ENCODE results near the gene CASP9.

Gene CASP9

GRCh38 chr1:15524021-15524282 is at the start of gene CASP9:
Gene CASP9 (minus strand): TSS chr1:15524215. CDS start chr1:15524200, 15 bp downstream.
- TF ChIP-seq CTCF (IDR thresholded peaks at IDR 0.05), result no peak

- TF ChIP-seq CTCF (IDR thresholded peaks at IDR 0.05), result no peak
Measured at GRCh38 chr1:15573477-15573876, 49.5 kb upstream of the CASP9 start.

- no peak for TF ChIP-seq CTCF (IDR thresholded peaks at IDR 0.05)
Measured at GRCh38 chr1:15571266-15571665, 47.3 kb upstream of the CASP9 start.

- TF ChIP-seq CTCF (IDR thresholded peaks at IDR 0.05), result no peak
Measured at GRCh38 chr1:15570861-15571260, 46.8 kb upstream of the CASP9 start.

GRCh38 chr1:15568387-15569073 is 44.5 kb upstream of the CASP9 start:
- TF ChIP-seq CTCF (IDR thresholded peaks at IDR 0.05), result no peak

- TF ChIP-seq CTCF (IDR thresholded peaks at IDR 0.05), result no peak
Measured at GRCh38 chr1:15559189-15559810, 35.3 kb upstream of the CASP9 start.

GRCh38 chr1:15558516-15558915 is 34.5 kb upstream of the CASP9 start:
- TF ChIP-seq CTCF (IDR thresholded peaks at IDR 0.05), result no peak

- TF ChIP-seq CTCF (IDR thresholded peaks at IDR 0.05), result no peak
Measured at GRCh38 chr1:15557594-15557993, 33.6 kb upstream of the CASP9 start.
